ENCODE measurements around the gene ZBTB20. TPM values are rescaled to one million over a fixed set of nuclear protein-coding genes. Genes with fewer than 3 reads are reported as not detected.

Gene ZBTB20
- total RNA-seq, 2 experiments from 2014 or later: 2.5 to 3.2 TPM

- CTCF ChIA-PET: interaction anchor here (0.6 to 0.7 kb wide), 2 partner anchors 178 to 523 kb away, joined by 3 to 5 read pairs; no protein-coding TSS in a partner anchor
- POLR2A ChIA-PET: no interaction called here
These were observed 477.5 kb downstream of the ZBTB20 start for GRCh38 chr3:114669614-114670013.

DNA sequence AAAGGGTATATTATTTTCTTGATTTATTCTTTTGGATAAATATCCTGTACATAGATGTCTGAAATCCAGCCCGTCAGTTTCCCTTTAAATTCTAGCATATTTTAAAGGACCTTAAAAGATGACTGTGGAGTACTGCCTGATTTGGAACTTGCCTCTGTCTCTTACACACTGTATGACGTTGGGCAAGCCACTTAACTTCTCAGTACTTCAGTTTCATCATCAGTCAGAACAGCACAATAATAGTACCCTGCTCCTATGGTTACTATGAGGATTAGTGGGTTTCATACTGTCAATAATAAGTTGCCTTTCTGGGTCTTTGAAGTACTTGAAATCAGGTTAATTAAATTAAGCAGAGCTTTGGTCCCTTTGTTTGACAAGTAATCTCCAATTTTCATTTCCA is 479.0 kb downstream of the ZBTB20 start:
- POLR2A ChIA-PET: no interaction called here
- CTCF ChIA-PET: no interaction called here

- POLR2A ChIA-PET: no interaction called here
These were observed 480.5 kb downstream of the ZBTB20 start for GRCh38 chr3:114666623-114667022.

DNA sequence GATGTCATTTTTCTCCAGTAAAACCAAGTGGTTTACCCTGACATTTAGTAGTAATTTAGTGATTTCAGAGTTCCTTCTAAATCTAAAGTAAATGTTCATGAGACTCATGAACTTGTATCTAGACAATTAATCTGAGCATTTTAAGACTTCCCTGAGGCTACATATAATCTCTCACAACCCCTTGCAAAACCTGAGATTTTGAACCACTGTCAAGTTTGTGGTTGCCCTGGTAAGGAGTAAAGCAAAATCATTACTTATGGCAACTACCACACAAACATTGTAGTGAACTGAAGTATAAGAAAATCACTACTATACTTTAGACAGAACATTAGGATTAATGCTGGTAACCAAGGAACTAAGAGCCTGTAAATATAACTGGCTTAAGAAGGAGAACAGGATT is 483.1 kb downstream of the ZBTB20 start:
- ChIA-PET POLR2A (interaction anchor here (0.5 kb wide), 1 partner anchor 863 kb away, joined by 5 read pairs; no protein-coding TSS in a partner anchor), CTCF (no interaction called here)

More at GRCh38 chr3:114666623-114667022, 480.5 kb downstream of the ZBTB20 start:
- CTCF ChIA-PET: no interaction called here

DNA sequence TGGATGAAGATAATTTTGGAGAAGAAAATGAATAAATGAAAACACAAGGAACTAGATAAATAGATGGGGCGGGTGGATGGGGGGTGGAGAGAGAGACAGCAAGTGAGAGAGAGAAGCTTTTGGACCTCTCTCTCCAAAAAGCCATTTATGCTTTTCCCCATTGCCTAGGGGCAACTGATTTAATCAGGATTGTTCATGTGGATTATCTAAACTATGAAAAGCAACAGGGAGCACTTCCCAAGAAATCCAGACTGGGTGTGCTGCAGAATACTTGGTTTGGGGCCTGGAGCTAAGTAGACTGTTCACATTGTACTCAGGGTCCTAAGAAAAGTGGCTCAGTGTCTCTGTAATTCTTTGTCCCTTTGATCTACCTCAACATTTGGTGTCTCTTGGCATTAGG is 486.3 kb downstream of the ZBTB20 start:
- POLR2A ChIA-PET: no interaction called here
- CTCF ChIA-PET: no interaction called here

GRCh38 chr3:114660124-114660523 is 487.0 kb downstream of the ZBTB20 start:
- CTCF ChIA-PET: no interaction called here
- POLR2A ChIA-PET: no interaction called here

DNA sequence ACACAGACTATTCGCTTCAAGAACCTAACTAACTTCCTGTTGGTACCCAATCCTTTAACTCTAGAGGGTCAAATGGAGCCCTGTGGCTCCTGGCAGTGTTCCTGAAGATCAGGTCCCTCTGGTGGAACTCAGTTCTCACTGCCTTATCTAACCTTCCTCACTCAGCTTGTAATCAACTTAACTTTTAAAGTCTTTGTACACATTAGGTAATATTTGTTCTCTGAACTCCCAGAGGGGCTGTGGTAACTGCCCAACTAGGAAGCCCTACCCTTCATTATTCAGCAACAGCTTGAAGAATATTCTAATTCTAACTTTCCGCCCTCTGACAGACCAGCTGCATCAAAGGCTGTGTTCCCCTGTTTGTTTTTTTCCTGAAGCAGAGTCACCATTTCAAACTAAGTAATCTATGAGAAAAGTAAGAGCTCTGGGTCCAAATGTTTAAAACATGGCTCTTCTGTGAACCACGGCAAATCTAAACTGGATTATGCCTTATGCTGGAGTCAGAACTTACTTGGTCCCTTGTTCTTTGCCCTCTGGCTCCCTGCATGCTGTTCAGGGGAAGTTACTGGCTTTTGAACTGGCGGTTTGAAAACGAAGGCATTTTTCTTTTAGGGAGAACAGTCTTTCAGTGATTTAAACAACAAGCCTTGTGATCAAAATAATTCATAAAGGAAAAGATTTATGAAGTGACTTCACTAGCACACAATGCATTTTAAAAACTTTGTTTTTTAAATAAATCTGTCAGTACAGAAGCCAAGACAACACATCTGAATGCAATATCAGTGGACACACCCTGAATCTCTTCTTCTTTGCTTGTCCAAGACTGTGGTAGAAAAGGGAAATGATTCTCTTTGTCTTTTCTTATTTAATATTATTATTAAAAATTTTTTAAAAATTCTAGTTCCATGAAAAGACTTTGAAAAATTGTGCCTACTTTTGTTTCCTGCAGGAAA is 487.7 kb downstream of the ZBTB20 start:
- CTCF ChIA-PET: no interaction called here
- POLR2A ChIA-PET: no interaction called here

- ChIA-PET POLR2A (no interaction called here), CTCF (interaction anchor here (0.7 kb wide), 2 partner anchors 287 to 445 kb away, joined by 4 to 5 read pairs; no protein-coding TSS in a partner anchor)
These were observed 495.5 kb downstream of the ZBTB20 start for GRCh38 chr3:114651555-114651954.

- CTCF ChIA-PET: interaction anchor here (0.7 kb wide), 2 partner anchors 287 to 444 kb away, joined by 4 to 5 read pairs; no protein-coding TSS in a partner anchor
- POLR2A ChIA-PET: no interaction called here
These were observed 496.3 kb downstream of the ZBTB20 start for GRCh38 chr3:114650808-114651207.

DNA sequence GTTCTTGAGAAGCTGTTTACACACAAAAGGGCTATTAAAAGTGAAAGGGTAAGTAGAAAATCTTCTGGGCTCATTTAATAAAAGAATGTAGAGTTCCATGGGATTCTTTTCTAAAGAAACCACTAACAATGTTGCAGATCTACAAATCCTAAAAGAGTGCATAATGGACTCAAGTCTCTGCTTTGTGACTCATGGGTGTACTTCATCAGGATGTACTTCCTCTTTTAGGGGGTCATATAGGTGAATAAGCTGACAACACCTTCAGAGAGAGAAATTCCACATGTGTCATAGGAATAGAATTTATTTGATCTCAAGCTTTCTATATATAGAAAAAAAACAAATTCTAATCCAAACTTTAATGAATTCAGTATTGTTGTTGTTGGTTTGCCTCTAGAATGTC is 497.8 kb downstream of the ZBTB20 start:
- ChIA-PET CTCF (no interaction called here), POLR2A (no interaction called here)

DNA sequence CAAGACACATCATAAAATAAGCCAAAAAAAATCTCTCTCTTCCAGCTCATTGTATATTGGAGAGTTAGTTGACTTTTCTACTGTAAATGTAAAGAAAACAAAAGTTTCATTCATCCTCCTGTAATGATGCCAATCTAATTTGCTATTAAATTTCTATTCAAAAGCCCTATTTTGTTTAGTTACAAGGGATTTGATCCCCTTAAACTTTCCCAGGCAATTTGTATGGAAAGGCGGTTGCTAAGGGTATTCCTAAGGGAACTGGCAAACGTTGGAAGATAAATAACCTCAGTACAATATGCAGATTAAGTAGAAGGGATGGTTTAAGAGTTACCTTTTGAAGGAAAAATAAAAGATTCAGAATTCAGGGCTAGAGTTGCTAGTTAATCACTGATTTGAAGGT is 500.6 kb downstream of the ZBTB20 start:
- ChIA-PET POLR2A (no interaction called here), CTCF (no interaction called here)

DNA sequence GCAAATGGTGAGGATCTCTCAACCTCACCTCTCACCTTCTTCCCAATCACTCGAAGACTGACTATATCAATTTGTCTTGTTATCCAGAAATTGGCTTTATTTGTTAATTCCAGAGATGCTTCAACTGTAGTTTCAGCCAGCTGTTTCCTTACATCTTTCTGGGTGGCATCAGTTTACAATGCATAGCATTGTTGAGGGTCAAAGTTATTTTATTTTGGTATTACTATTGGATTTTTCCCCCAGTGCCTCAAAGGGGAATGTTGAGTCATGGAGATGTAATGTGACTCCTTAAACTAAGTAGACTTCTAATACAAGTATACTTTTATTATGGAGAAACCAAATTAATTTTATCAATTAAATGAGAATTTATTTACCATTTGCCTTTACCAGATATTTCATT is 501.7 kb downstream of the ZBTB20 start:
- POLR2A ChIA-PET: no interaction called here
- CTCF ChIA-PET: interaction anchor here (0.6 kb wide), 1 partner anchor 188 kb away, joined by 3 read pairs; no protein-coding TSS in a partner anchor

DNA sequence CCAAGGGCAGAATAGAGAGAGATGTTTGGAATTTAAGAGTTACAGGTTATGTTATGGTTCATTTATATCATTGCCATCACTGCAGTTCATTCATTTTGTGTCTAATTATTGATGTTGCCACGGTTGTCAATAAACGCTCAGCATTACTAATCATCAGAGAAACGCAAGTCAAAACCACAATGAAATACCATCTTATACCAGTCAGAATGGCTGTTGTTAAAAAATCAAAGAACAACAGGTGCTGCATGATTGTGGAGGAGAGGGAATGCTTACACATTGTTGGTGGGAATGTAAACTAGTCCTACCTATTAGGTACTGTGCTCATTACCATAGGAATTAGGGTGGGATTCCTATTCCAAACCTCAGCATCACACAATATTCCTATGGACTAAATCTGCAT is 502.7 kb downstream of the ZBTB20 start:
- ChIA-PET POLR2A (no interaction called here), CTCF (no interaction called here)

GRCh38 chr3:114642951-114643741 is 503.9 kb downstream of the ZBTB20 start:
- CTCF ChIA-PET: no interaction called here
- POLR2A ChIA-PET: no interaction called here

- ChIA-PET POLR2A (no interaction called here), CTCF (no interaction called here)
These were observed 507.0 kb downstream of the ZBTB20 start for GRCh38 chr3:114640126-114640525.

DNA sequence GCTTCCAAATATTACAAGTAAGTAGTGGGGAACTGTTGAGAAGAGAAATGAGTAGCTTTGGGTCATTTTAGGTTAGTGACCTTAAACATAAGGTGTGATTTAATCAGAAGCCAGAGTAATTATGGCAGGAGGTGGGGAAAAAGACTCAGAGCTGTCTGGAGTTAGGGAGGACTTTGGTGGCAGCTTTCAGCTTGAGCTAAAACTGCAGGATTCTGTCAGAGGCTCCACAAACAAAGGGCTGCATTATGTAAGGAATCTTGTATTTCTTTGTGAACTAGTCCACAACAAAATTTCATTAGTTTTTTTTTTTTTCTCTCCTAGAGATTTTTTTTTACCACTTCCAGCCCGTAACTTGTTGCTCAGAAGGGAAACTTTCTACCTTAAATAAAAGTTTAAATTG is 507.9 kb downstream of the ZBTB20 start:
- CTCF ChIA-PET: no interaction called here
- POLR2A ChIA-PET: no interaction called here

DNA sequence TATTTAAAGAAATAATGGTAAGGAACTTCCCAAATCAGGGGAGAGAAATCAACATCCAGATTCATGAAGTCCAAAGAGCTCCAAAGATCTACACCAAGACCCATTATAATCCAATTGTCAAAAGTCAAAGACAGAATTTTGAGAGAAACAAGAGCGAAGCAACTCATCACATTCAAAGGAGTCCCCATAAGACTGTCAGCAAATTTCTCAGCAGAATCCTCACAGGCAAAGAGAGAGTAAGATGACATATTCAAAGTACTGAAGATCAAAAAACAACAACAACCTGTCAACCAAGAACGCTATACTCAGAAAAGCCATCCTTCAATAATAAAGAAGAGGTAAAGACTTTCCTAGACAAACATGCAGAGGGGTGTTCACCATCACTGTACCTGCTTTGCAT is 511.2 kb downstream of the ZBTB20 start:
- CTCF ChIA-PET: no interaction called here
- POLR2A ChIA-PET: no interaction called here

- CTCF ChIA-PET: no interaction called here
- POLR2A ChIA-PET: interaction anchor here (0.6 kb wide), 1 partner anchor 291 kb away, joined by 6 read pairs; no protein-coding TSS in a partner anchor
These were observed 512.5 kb downstream of the ZBTB20 start for GRCh38 chr3:114634635-114635034.

DNA sequence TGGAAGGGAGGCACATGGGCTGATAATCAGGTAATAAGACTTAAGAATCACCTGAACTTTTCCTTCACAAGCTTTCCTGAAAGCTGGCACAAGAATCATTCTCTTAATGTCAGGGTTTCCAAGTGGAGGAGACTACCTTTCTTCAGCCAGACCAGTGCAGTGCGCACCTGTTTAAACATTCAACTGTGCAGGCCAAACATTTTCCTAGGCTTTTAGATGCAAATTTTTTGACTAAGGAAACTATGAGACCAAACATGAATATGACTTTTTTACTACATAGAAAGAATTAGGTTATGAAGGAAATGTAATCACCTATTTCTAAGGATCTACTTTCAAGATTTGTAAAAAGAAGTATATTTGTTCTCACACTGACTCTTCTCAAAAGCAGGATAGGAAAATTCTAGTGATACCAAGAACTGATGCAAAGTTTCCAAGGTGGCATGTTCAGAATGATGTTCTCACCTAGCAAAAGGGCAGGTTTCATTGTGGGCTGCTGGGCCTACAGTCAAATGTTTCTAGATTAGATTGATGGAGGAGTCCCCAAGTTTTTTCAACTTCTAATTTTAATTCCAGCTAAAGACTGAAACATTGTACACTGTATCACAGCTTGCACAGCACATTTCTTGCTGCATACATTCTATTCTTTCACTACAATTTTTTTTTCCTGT is 514.2 kb downstream of the ZBTB20 start:
- ChIA-PET CTCF (no interaction called here), POLR2A (no interaction called here)

DNA sequence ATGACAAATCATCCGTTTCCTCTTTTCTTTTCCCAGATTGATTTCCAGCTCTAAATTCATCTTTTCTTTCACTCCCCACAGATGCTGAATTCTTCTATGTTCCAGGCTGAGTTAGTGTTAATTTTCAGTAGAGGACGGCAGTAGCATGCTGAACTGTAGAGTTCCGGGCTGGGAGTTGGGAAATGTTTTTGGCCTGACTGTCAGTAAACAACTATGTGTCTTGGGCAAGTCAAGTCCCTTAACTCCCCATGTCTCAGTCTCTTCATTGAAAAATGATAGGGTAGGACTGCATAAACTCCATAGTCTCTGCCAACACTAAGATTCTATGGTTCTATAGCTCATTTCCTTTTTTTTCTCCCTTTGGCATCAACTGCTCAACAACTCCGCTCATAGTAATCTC is 519.3 kb downstream of the ZBTB20 start:
- CTCF ChIA-PET: no interaction called here

More for the DNA sequence above, 519.3 kb downstream of the ZBTB20 start:
- POLR2A ChIA-PET: no interaction called here

Measured in activated CD8-positive, alpha-beta memory T cell treated with anti-CD3 and anti-CD28 coated beads for 36 hours (primary cell).